Karpas-422 (cell line): Measurements from ENCODE around the gene TMEM269. TPM values are rescaled to one million over a fixed set of nuclear protein-coding genes. Genes with fewer than 3 reads are reported as not detected.
A peak's percentile ranks its signal among the peaks of the same experiment; 100 is the strongest.

Source experiments
- DNase-seq: peaks from one replicate; pipeline ENCODE4 v3.0.0-alpha.2; 2015
- H2AFZ ChIP-seq: fragments of 200-600 bp; sonication (generic); 2 replicates; pipeline ENCODE4 v1.6.1; 2014; ENCODE audit warnings: antibody characterized with exemption, low read length, mixed read lengths
- H3K27ac ChIP-seq: fragments of 200-600 bp; sonication (generic); 2 replicates; pipeline ENCODE4 v1.5.1; 2014; ENCODE audit warnings: mild to moderate bottlenecking, low read length, moderate library complexity
- H3K27me3 ChIP-seq: fragments of 200-600 bp; sonication (generic); 2 replicates; pipeline ENCODE4 v1.6.1; 2014; ENCODE audit warnings: low read length, mixed read lengths
- H3K36me3 ChIP-seq: fragments of 200-600 bp; sonication (generic); 2 replicates; pipeline ENCODE4 v1.6.1; 2014; ENCODE audit warnings: low read length, mixed read lengths; ENCODE audit not compliant: insufficient read depth
- H3K4me1 ChIP-seq: fragments of 200-600 bp; sonication (generic); 2 replicates; pipeline ENCODE4 v1.6.1; 2014; ENCODE audit warnings: mild to moderate bottlenecking, low read length, mixed read lengths
- H3K4me2 ChIP-seq: fragments of 200-600 bp; sonication (generic); 2 replicates; pipeline ENCODE4 v1.6.1; 2014; ENCODE audit warnings: low read length, low read depth, mild to moderate bottlenecking; ENCODE audit not compliant: poor library complexity, severe bottlenecking
- H3K4me3 ChIP-seq: fragments of 200-600 bp; sonication (generic); 2 replicates; pipeline ENCODE4 v1.5.1; 2014; ENCODE audit warnings: mild to moderate bottlenecking, antibody characterized with exemption, low read length, mixed read lengths
- H3K79me2 ChIP-seq: fragments of 200-600 bp; sonication (generic); 2 replicates; pipeline ENCODE4 v1.6.1; 2014; ENCODE audit warnings: mild to moderate bottlenecking, low read length, mixed read lengths
- H3K9ac ChIP-seq: fragments of 200-600 bp; sonication (generic); 2 replicates; pipeline ENCODE4 v1.6.0; 2014; ENCODE audit warnings: low read length
- H3K9me2 ChIP-seq: fragments of 200-600 bp; sonication (generic), shearing (Covaris generic); replicated peaks from 2 replicates; pipeline ENCODE4 v1.6.0; 2014; ENCODE audit warnings: mild to moderate bottlenecking, low read length, moderate library complexity; ENCODE audit not compliant: insufficient read depth
- H3K9me3 ChIP-seq: fragments of 300-700, 200-600 bp; sonication (generic); 2 replicates; pipeline ENCODE4 v1.6.1; 2014; ENCODE audit warnings: low read length, mixed read lengths
- H4K20me1 ChIP-seq: fragments of 200-600 bp; sonication (generic); 2 replicates; pipeline ENCODE4 v1.6.1; 2014; ENCODE audit warnings: mild to moderate bottlenecking, antibody characterized with exemption, low read length, low read depth; ENCODE audit not compliant: insufficient read depth
- total RNA-seq: library from RNA; depleted of rRNA; stranded (reverse); fragments of >200 nt; shearing (Covaris generic); gene quantifications from 2 replicates; pipeline ENCODE4 v1.2.3, GENCODE V29; 2014; ENCODE audit warnings: low replicate concordance

Gene TMEM269
- total RNA-seq, 1 experiment from 2014 or later = not detected

- Histone ChIP-seq H3K9ac (no peak overlapping the region), H3K9me3 (no peaks in the 10 kb centered on the region), H3K4me2 (no peak overlapping the region), H3K9me2 (no peaks in the 10 kb centered on the region), H3K27me3 (no peaks in the 10 kb centered on the region), H3K4me3 (no peak overlapping the region), H3K4me1 (peaks cover 15% of the 10 kb centered on the region), H2AFZ (no peak overlapping the region), H3K79me2 (no peaks in the 10 kb centered on the region), H4K20me1 (no peaks in the 10 kb centered on the region), H3K36me3 (no peaks in the 10 kb centered on the region), H3K27ac (no peak overlapping the region)
- DNase-seq = no peak
Observed at GRCh38 chr1:42837709-42838108, 52.9 kb downstream of the TMEM269 start.

GRCh38 chr1:42838482-42839190, 53.8 kb downstream of the TMEM269 start:
- Histone ChIP-seq H3K36me3 (no peaks in the 10 kb centered on the region), H3K9me2 (no peaks in the 10 kb centered on the region), H3K4me2 (peak overlapping the region; percentile 9), H4K20me1 (no peaks in the 10 kb centered on the region), H3K4me3 (no peak overlapping the region), H2AFZ (peak overlapping the region; percentile 39; the same call in 1 of the 2 replicates), H3K9ac (peak overlapping the region; percentile 33; the same call in 1 of the 2 replicates), H3K27me3 (no peaks in the 10 kb centered on the region), H3K4me1 (peaks cover 15% of the 10 kb centered on the region), H3K27ac (no peak overlapping the region), H3K9me3 (no peaks in the 10 kb centered on the region), H3K79me2 (no peaks in the 10 kb centered on the region)
- DNase-seq = no peak

GRCh38 chr1:42841010-42841409, 56.2 kb downstream of the TMEM269 start:
- Histone ChIP-seq H3K9me3 (no peaks in the 10 kb centered on the region), H3K9ac (no peak overlapping the region), H4K20me1 (no peaks in the 10 kb centered on the region), H3K4me2 (no peak overlapping the region), H3K27me3 (no peaks in the 10 kb centered on the region), H3K4me3 (no peak overlapping the region), H2AFZ (no peak overlapping the region), H3K9me2 (no peaks in the 10 kb centered on the region), H3K27ac (no peak overlapping the region), H3K36me3 (no peaks in the 10 kb centered on the region), H3K79me2 (no peaks in the 10 kb centered on the region), H3K4me1 (peaks cover 17% of the 10 kb centered on the region)
- DNase-seq = no peak

- no peak for DNase-seq
- Histone ChIP-seq H3K4me3 (no peak overlapping the region), H3K4me2 (no peak overlapping the region), H3K27me3 (no peaks in the 10 kb centered on the region), H3K9me3 (no peaks in the 10 kb centered on the region), H3K9ac (no peak overlapping the region), H3K27ac (no peak overlapping the region), H2AFZ (no peak overlapping the region), H4K20me1 (no peaks in the 10 kb centered on the region), H3K79me2 (peaks cover 1% of the 10 kb centered on the region), H3K4me1 (peaks cover 18% of the 10 kb centered on the region), H3K9me2 (no peaks in the 10 kb centered on the region), H3K36me3 (no peaks in the 10 kb centered on the region)
Observed at GRCh38 chr1:42841440-42842147, 56.8 kb downstream of the TMEM269 start.

- Histone ChIP-seq H3K4me1 (peaks cover 30% of the 10 kb centered on the region), H3K79me2 (peaks cover 24% of the 10 kb centered on the region), H2AFZ (no peak overlapping the region), H3K36me3 (peaks cover 4% of the 10 kb centered on the region), H3K9me2 (no peaks in the 10 kb centered on the region), H4K20me1 (no peaks in the 10 kb centered on the region), H3K27me3 (no peaks in the 10 kb centered on the region), H3K4me3 (no peak overlapping the region), H3K9ac (no peak overlapping the region), H3K9me3 (no peaks in the 10 kb centered on the region), H3K27ac (no peak overlapping the region), H3K4me2 (no peak overlapping the region)
- DNase-seq = no peak
Observed at GRCh38 chr1:42844592-42845140, 59.9 kb downstream of the TMEM269 start.

- Histone ChIP-seq H3K36me3 (peaks cover 9% of the 10 kb centered on the region), H3K4me2 (peak overlapping the region; percentile 83), H3K79me2 (peaks cover 27% of the 10 kb centered on the region), H3K4me1 (peaks cover 33% of the 10 kb centered on the region), H3K27ac (no peak overlapping the region), H3K4me3 (no peak overlapping the region), H4K20me1 (no peaks in the 10 kb centered on the region), H3K27me3 (no peaks in the 10 kb centered on the region), H3K9me3 (no peaks in the 10 kb centered on the region), H3K9ac (no peak overlapping the region), H3K9me2 (no peaks in the 10 kb centered on the region), H2AFZ (no peak overlapping the region)
- DNase-seq = no peak
Observed at GRCh38 chr1:42845193-42845592, 60.4 kb downstream of the TMEM269 start.

- peaks cover 16% of the 10 kb centered on the region for H3K36me3 ChIP-seq
- no peaks in the 10 kb centered on the region for H3K9me3 ChIP-seq
- H3K27ac ChIP-seq = no peak overlapping the region
- peak overlapping the region; percentile 90 for H2AFZ ChIP-seq
- no peak for DNase-seq
- H3K27me3 ChIP-seq = no peaks in the 10 kb centered on the region
- peak overlapping the region; percentile 83 for H3K4me2 ChIP-seq
- H3K4me1 ChIP-seq = peaks cover 40% of the 10 kb centered on the region
- H3K9me2 ChIP-seq = no peaks in the 10 kb centered on the region
- H4K20me1 ChIP-seq = no peaks in the 10 kb centered on the region
- peaks cover 27% of the 10 kb centered on the region for H3K79me2 ChIP-seq
- H3K4me3 ChIP-seq = peak overlapping the region; percentile 81
- peak overlapping the region; percentile 70 for H3K9ac ChIP-seq
Observed at GRCh38 chr1:42845866-42846256, 61.1 kb downstream of the TMEM269 start.
